A549 (cell line): Measurements from ENCODE around the gene MAPRE3. TPM values are rescaled to one million over a fixed set of nuclear protein-coding genes. Genes with fewer than 3 reads are reported as not detected.

Source experiments
- ATAC-seq, 2 experiments: fragments of 200-7000 bp in 1 of 2; fragments of >200 bp in 1 of 2; cut with Nextera tagmentation in 1 of 2; cut with Tn5 transposase in 1 of 2; 3 replicates each; pipeline versions ENCODE4 v1.8.0 to v1.9.1; 2018 to 2020; ENCODE audit warnings: mild to moderate bottlenecking in 1 of 2, moderate library complexity in 1 of 2
- CTCF ChIA-PET: fragments of 300-600 bp; sonication (Branson Sonifier 250); formaldehyde crosslinking; extraction: SDS; loops from one replicate; lab custom pipeline; 2021; ENCODE audit warnings: antibody characterized with exemption, inconsistent platforms; lab: Yijun Ruan, JAX
- POLR2A ChIA-PET: fragments of 350-600 bp; formaldehyde crosslinking; extraction: SDS; loops from one replicate; lab custom pipeline; 2021; ENCODE audit warnings: antibody characterized with exemption, inconsistent platforms; lab: Yijun Ruan, JAX
- DNase-seq, 2 experiments: peaks; one replicate each; pipeline versions ENCODE4 v3.0.0 to v3.0.0-alpha.2; 2011 to 2016; ENCODE audit warnings: low read depth in 1 of 2, low spot score in 1 of 2
- FAIRE-seq: peaks from 2 replicates; lab custom pipeline; 2011; peaks lifted over from hg19 to GRCh38; lab: Jason Lieb, UNC
- H3K27ac ChIP-seq, 2 experiments: fragments of >200 bp; sonication (Bioruptor Twin); formaldehyde crosslinking; 3 replicates each; pipeline ENCODE4 v1.5.1; 2016 to 2017
- H3K4me1 ChIP-seq: fragments of >200 bp; sonication (Bioruptor Twin); formaldehyde crosslinking; 3 replicates; pipeline ENCODE4 v1.6.1; 2016
- H3K4me2 ChIP-seq: fragments of >200 bp; sonication (Bioruptor Twin); formaldehyde crosslinking; 3 replicates; pipeline ENCODE4 v1.6.1; 2016
- H3K4me3 ChIP-seq: fragments of >200 bp; sonication (Bioruptor Twin); formaldehyde crosslinking; 3 replicates; pipeline ENCODE4 v1.5.1; 2016
- H3K9me3 ChIP-seq: fragments of >200 bp; sonication (Bioruptor Twin); formaldehyde crosslinking; 3 replicates; pipeline ENCODE4 v1.6.1; 2016
- CBX2 ChIP-seq: fragments of 200-600 bp; sonication (generic); IDR thresholded peaks from 2 replicates; pipeline ENCODE4 v1.6.1; 2016; ENCODE audit warnings: low read depth, mild to moderate bottlenecking, borderline replicate concordance
- CBX8 ChIP-seq: fragments of 200-600 bp; sonication (generic); IDR thresholded peaks from 2 replicates; pipeline ENCODE4 v1.6.1; 2016
- CHD4 ChIP-seq: fragments of 200-600 bp; sonication (generic); IDR thresholded peaks from 2 replicates; pipeline ENCODE4 v1.6.1; 2016; ENCODE audit warnings: antibody characterized with exemption, mild to moderate bottlenecking, borderline replicate concordance
- FOSB ChIP-seq: fragments of 250-450 bp; sonication (Bioruptor Pico); IDR thresholded peaks from 2 replicates; pipeline ENCODE4 v1.5.0; 2020; ENCODE audit warnings: mild to moderate bottlenecking, moderate library complexity
- HDAC2 ChIP-seq: fragments of 200-600 bp; sonication (generic); IDR thresholded peaks from 2 replicates; pipeline ENCODE4 v1.6.1; 2016
- HEYL ChIP-seq: fragments of 250-450 bp; sonication (Bioruptor Pico); IDR thresholded peaks from 2 replicates; pipeline ENCODE4 v1.8.0; 2021; ENCODE audit warnings: mild to moderate bottlenecking, moderate library complexity
- KDM1A ChIP-seq: fragments of 200-600 bp; sonication (generic); IDR thresholded peaks from 2 replicates; pipeline ENCODE4 v1.6.1; 2016; ENCODE audit warnings: low read depth, mild to moderate bottlenecking
- KDM5A ChIP-seq: fragments of 200-600 bp; sonication (generic); IDR thresholded peaks from 2 replicates; pipeline ENCODE4 v1.6.1; 2016; ENCODE audit warnings: antibody characterized with exemption, mild to moderate bottlenecking
- MAFK ChIP-seq: fragments of 450-650 bp; IDR thresholded peaks from 2 replicates; pipeline ENCODE4 v1.6.1; 2014; ENCODE audit not compliant: partially characterized antibody
- NPAS2 ChIP-seq: fragments of 250-450 bp; sonication (Bioruptor Pico); IDR thresholded peaks from 2 replicates; pipeline ENCODE4 v1.8.0; 2022; ENCODE audit warnings: mild to moderate bottlenecking, moderate library complexity, borderline replicate concordance
- NR3C1 ChIP-seq: fragments of >200 bp; sonication (Bioruptor Twin); formaldehyde crosslinking; IDR thresholded peaks from 3 replicates; pipeline ENCODE4 v1.6.1; 2017
- PHF8 ChIP-seq: fragments of 200-600 bp; sonication (generic); IDR thresholded peaks from 2 replicates; pipeline ENCODE4 v1.6.1; 2016; ENCODE audit warnings: low read depth, mild to moderate bottlenecking, antibody characterized with exemption, moderate library complexity, borderline replicate concordance
- POLR2A ChIP-seq: IDR thresholded peaks from 2 replicates; pipeline ENCODE4 v1.6.1; 2012; ENCODE audit warnings: mild to moderate bottlenecking, low read length
- POLR2AphosphoS2 ChIP-seq: conservative IDR thresholded peaks from 2 replicates; pipeline ENCODE4 v1.6.1; 2012; ENCODE audit warnings: low read length, improper control_type of control experiment, inconsistent platforms
- RCOR1 ChIP-seq: fragments of 150-350 bp; IDR thresholded peaks from 2 replicates; pipeline ENCODE4 v1.6.1; 2014; ENCODE audit warnings: antibody characterized with exemption, low read length, low read depth
- RFX5 ChIP-seq: fragments of 450-650 bp; IDR thresholded peaks from 2 replicates; pipeline ENCODE4 v1.7.1; 2014; ENCODE audit warnings: antibody characterized with exemption, mild to moderate bottlenecking, moderate library complexity
- TFCP2L1 ChIP-seq: fragments of 250-450 bp; sonication (Bioruptor Pico); IDR thresholded peaks from 2 replicates; pipeline ENCODE4 v1.5.0; 2021; ENCODE audit warnings: mild to moderate bottlenecking
- ZNF302 ChIP-seq: fragments of 250-450 bp; sonication (Bioruptor Pico); IDR thresholded peaks from 2 replicates; pipeline ENCODE4 v1.9.0; 2021; ENCODE audit warnings: inconsistent platforms, mild to moderate bottlenecking, moderate library complexity
- WGBS: methylation state at CpG from one replicate; pipeline ENCODE4 v1.1.6; 2017; ENCODE audit errors: missing lambda C conversion rate; 5-methylcytosine and 5-hydroxymethylcytosine counted together
- polyA plus RNA-seq, 4 experiments: library from polyadenylated mRNA; depleted of rRNA in 3 of 4; stranded (reverse); fragments of >200 nt; fragmentation: RNase III in 1 of 4; extraction: RNeasy Plus Mini Kit Qiagen cat#74134 plus additional on column Dnase treatment in 1 of 4; gene quantifications; 2 replicates in 3 of 4; 3 replicates in 1 of 4; pipeline ENCODE4 v1.2.3, GENCODE V29; 2011 to 2017
- TF ChIP-seq, protein P1 (sequence below): fragments of 250-450 bp; sonication (Bioruptor Pico); IDR thresholded peaks from 2 replicates; pipeline ENCODE4 v1.5.0; 2021; ENCODE audit warnings: mild to moderate bottlenecking, moderate library complexity, borderline replicate concordance
- TF ChIP-seq, protein P2 (sequence below): fragments of >200 bp; sonication (Bioruptor Twin); formaldehyde crosslinking; IDR thresholded peaks from 2 replicates; pipeline ENCODE4 v1.6.1; 2016
- TF ChIP-seq, protein P3 (sequence below): fragments of 200-600 bp; sonication (generic); IDR thresholded peaks from 2 replicates; pipeline ENCODE4 v1.6.1; 2016; ENCODE audit warnings: antibody characterized with exemption, mild to moderate bottlenecking, moderate library complexity

The MAPRE3 gene
- polyA plus RNA-seq, 2 of the 4 experiments (the other 2 are of a cell fraction) = 12.1 to 21.5 TPM

DNA sequence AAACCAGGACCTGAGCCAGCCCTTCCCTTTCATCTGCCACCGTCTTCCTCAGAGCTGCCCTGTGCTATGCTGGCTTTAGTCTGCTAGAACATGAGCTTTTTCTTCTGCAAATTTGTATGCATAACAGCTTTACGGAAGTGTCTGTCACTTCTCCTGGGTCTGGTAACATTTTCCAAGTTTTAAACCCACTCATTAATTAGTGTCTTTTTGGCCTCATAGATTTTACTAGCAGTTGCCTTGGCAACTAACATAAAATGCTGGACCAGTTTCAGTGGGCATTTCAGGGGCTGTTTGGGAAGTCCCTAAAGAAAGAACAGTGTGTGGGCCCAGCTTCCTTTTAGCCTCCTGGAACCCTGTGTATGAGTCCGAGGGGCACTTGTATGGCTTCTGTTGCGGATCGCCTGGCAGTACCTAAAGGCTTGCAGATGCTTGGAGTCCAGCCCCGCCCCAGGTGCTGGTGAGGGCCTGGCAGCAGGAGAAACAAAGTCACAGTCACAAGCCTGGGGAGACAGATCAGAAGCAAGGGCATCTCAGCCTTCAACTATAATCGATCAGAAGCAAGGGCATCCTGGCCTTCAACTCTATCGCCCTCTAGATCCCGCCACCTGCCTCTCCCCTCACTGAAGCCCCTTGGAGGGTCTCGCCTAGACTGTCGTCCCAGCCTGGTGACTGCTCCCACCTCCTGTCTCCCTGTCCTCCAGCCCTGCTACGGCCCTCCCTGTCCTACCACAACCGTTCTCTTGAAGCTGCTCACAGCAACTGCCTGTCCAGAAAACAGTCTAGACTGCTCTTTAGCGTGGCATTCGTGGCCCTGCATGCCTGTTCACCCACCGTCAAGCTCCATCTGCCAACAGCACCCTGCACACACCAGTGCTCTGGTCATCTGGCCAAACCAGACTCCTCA is 36.8 kb upstream of the MAPRE3 start:
- TF ChIP-seq NPAS2 (CRISPR knock-in tag) (no peak), ZNF302 (CRISPR knock-in tag) (no peak), RCOR1 (no peak), HEYL (CRISPR knock-in tag) (no peak), NR3C1 (no peak), KDM1A (no peak), POLR2A (no peak)
- TF ChIP-seq, protein P1, sequence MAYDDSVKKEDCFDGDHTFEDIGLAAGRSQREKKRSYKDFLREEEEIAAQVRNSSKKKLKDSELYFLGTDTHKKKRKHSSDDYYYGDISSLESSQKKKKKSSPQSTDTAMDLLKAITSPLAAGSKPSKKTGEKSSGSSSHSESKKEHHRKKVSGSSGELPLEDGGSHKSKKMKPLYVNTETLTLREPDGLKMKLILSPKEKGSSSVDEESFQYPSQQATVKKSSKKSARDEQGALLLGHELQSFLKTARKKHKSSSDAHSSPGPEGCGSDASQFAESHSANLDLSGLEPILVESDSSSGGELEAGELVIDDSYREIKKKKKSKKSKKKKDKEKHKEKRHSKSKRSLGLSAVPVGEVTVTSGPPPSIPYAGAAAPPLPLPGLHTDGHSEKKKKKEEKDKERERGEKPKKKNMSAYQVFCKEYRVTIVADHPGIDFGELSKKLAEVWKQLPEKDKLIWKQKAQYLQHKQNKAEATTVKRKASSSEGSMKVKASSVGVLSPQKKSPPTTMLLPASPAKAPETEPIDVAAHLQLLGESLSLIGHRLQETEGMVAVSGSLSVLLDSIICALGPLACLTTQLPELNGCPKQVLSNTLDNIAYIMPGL = no peak
- TF ChIP-seq, all 56 proteins: peak for 0
- Histone ChIP-seq H3K9me3 (no peaks in the 10 kb centered on the region), H3K4me1 (no peaks in the 10 kb centered on the region), H3K4me2 (no peak overlapping the region), H3K4me3 (no peak overlapping the region), H3K27ac (no peak overlapping the region)
- WGBS = 70% methylated on average over 16 of the region's 16 CpGs
- POLR2A ChIA-PET = no interaction called here
- DNase-seq (no peak), FAIRE-seq (no peak), ATAC-seq (peak in 1 of 2 experiments; percentile 42; a peak in 3 of 6 replicates)
- CTCF ChIA-PET = interaction anchor here (1.1 to 34.5 kb wide), 7 partner anchors 9 to 328 kb away, joined by 3 to 669 read pairs (median 26); partner anchors contain the start of gene DPYSL5

DNA sequence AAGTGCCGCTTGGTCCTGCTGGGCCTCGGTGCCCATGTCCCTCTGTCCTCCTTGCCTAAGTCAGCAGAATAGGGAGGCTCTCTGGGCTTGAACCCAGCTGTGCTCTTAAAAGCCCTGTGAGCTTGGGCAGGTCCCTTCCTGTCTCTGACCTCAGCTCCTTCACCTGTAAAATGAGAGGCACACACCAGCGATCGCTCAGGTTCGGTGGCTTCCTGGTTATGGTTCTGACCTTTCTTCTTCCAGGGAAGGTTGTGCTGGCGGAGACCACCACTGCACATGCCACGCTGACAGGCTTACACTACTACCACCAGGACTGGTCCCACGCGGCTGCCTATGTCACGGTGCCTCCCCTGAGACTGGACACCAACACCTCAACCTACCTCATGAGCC is 36.1 kb upstream of the MAPRE3 start:
- H3K9me3 ChIP-seq = no peaks in the 10 kb centered on the region
- no peak for DNase-seq
- H3K4me1 ChIP-seq = no peaks in the 10 kb centered on the region
- POLR2A ChIA-PET = no interaction called here
- no peak for FAIRE-seq
- WGBS = 69% methylated on average over 10 of the region's 10 CpGs
- CTCF ChIA-PET = interaction anchor here (1.9 to 34.5 kb wide), 5 partner anchors 8 to 83 kb away, joined by 5 to 669 read pairs (median 36); partner anchors contain the start of gene DPYSL5
- H3K4me3 ChIP-seq = no peak overlapping the region
- TF ChIP-seq, protein P2, sequence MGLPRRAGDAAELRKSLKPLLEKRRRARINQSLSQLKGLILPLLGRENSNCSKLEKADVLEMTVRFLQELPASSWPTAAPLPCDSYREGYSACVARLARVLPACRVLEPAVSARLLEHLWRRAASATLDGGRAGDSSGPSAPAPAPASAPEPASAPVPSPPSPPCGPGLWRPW = no peak
- TF ChIP-seq PHF8 (no peak), TFCP2L1 (CRISPR knock-in tag) (no peak), HDAC2 (no peak), RCOR1 (no peak), POLR2AphosphoS2 (no peak), CBX2 (no peak), KDM5A (no peak), FOSB (CRISPR knock-in tag) (no peak), RFX5 (no peak), CBX8 (no peak), CHD4 (no peak), MAFK (no peak)
- TF ChIP-seq, protein P3, sequence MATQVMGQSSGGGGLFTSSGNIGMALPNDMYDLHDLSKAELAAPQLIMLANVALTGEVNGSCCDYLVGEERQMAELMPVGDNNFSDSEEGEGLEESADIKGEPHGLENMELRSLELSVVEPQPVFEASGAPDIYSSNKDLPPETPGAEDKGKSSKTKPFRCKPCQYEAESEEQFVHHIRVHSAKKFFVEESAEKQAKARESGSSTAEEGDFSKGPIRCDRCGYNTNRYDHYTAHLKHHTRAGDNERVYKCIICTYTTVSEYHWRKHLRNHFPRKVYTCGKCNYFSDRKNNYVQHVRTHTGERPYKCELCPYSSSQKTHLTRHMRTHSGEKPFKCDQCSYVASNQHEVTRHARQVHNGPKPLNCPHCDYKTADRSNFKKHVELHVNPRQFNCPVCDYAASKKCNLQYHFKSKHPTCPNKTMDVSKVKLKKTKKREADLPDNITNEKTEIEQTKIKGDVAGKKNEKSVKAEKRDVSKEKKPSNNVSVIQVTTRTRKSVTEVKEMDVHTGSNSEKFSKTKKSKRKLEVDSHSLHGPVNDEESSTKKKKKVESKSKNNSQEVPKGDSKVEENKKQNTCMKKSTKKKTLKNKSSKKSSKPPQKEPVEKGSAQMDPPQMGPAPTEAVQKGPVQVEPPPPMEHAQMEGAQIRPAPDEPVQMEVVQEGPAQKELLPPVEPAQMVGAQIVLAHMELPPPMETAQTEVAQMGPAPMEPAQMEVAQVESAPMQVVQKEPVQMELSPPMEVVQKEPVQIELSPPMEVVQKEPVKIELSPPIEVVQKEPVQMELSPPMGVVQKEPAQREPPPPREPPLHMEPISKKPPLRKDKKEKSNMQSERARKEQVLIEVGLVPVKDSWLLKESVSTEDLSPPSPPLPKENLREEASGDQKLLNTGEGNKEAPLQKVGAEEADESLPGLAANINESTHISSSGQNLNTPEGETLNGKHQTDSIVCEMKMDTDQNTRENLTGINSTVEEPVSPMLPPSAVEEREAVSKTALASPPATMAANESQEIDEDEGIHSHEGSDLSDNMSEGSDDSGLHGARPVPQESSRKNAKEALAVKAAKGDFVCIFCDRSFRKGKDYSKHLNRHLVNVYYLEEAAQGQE = no peak
- H3K4me2 ChIP-seq = no peak overlapping the region
- ATAC-seq = peak; percentile 22 to 44; a peak in 2 of 6 replicates
- H3K27ac ChIP-seq = no peak overlapping the region
